A549 (cell line): Measurements from ENCODE around the gene VOPP1. TPM values are rescaled to one million over a fixed set of nuclear protein-coding genes. Genes with fewer than 3 reads are reported as not detected.

Experiments
- ATAC-seq, 2 experiments: fragments of 200-7000 bp in 1 of 2; fragments of >200 bp in 1 of 2; cut with Nextera tagmentation in 1 of 2; cut with Tn5 transposase in 1 of 2; 3 replicates each; pipeline versions ENCODE4 v1.8.0 to v1.9.1; 2018 to 2020; ENCODE audit warnings: mild to moderate bottlenecking in 1 of 2, moderate library complexity in 1 of 2
- CTCF ChIA-PET: fragments of 300-600 bp; sonication (Branson Sonifier 250); formaldehyde crosslinking; extraction: SDS; loops from one replicate; lab custom pipeline; 2021; ENCODE audit warnings: antibody characterized with exemption, inconsistent platforms; lab: Yijun Ruan, JAX
- POLR2A ChIA-PET: fragments of 350-600 bp; formaldehyde crosslinking; extraction: SDS; loops from one replicate; lab custom pipeline; 2021; ENCODE audit warnings: antibody characterized with exemption, inconsistent platforms; lab: Yijun Ruan, JAX
- DNase-seq, 2 experiments: peaks; one replicate each; pipeline versions ENCODE4 v3.0.0 to v3.0.0-alpha.2; 2011 to 2016; ENCODE audit warnings: low read depth in 1 of 2, low spot score in 1 of 2
- FAIRE-seq: peaks from 2 replicates; lab custom pipeline; 2011; peaks lifted over from hg19 to GRCh38; lab: Jason Lieb, UNC
- H3K27ac ChIP-seq, 2 experiments: fragments of >200 bp; sonication (Bioruptor Twin); formaldehyde crosslinking; 3 replicates each; pipeline ENCODE4 v1.5.1; 2016 to 2017
- H3K4me1 ChIP-seq: fragments of >200 bp; sonication (Bioruptor Twin); formaldehyde crosslinking; 3 replicates; pipeline ENCODE4 v1.6.1; 2016
- H3K4me2 ChIP-seq: fragments of >200 bp; sonication (Bioruptor Twin); formaldehyde crosslinking; 3 replicates; pipeline ENCODE4 v1.6.1; 2016
- H3K4me3 ChIP-seq: fragments of >200 bp; sonication (Bioruptor Twin); formaldehyde crosslinking; 3 replicates; pipeline ENCODE4 v1.5.1; 2016
- H3K9me3 ChIP-seq: fragments of >200 bp; sonication (Bioruptor Twin); formaldehyde crosslinking; 3 replicates; pipeline ENCODE4 v1.6.1; 2016
- BHLHE40 ChIP-seq: IDR thresholded peaks from 2 replicates; pipeline ENCODE4 v1.6.1; 2012; ENCODE audit warnings: low read depth, low read length, inconsistent platforms
- CBX2 ChIP-seq: fragments of 200-600 bp; sonication (generic); IDR thresholded peaks from 2 replicates; pipeline ENCODE4 v1.6.1; 2016; ENCODE audit warnings: low read depth, mild to moderate bottlenecking, borderline replicate concordance
- CBX8 ChIP-seq: fragments of 200-600 bp; sonication (generic); IDR thresholded peaks from 2 replicates; pipeline ENCODE4 v1.6.1; 2016
- EHF ChIP-seq: fragments of 250-450 bp; sonication (Bioruptor Pico); IDR thresholded peaks from 2 replicates; pipeline ENCODE4 v1.5.0; 2020; ENCODE audit warnings: mild to moderate bottlenecking
- EP300 ChIP-seq, 2 experiments: fragments of >200 bp; sonication (Bioruptor Twin); formaldehyde crosslinking; IDR thresholded peaks; 2 replicates in 1 of 2; 3 replicates in 1 of 2; pipeline ENCODE4 v1.6.1; 2016 to 2017
- ESRRA ChIP-seq: fragments of 150-350 bp; IDR thresholded peaks from 2 replicates; pipeline ENCODE4 v1.6.1; 2014; ENCODE audit warnings: mild to moderate bottlenecking, low read length, borderline replicate concordance
- FOSB ChIP-seq: fragments of 250-450 bp; sonication (Bioruptor Pico); IDR thresholded peaks from 2 replicates; pipeline ENCODE4 v1.5.0; 2020; ENCODE audit warnings: mild to moderate bottlenecking, moderate library complexity
- JUN ChIP-seq, 2 experiments: fragments of >200 bp; sonication (Bioruptor Twin); formaldehyde crosslinking; IDR thresholded peaks; 2 replicates in 1 of 2; 3 replicates in 1 of 2; pipeline ENCODE4 v1.6.1; 2016 to 2017
- JUNB ChIP-seq: fragments of >200 bp; sonication (Bioruptor Twin); formaldehyde crosslinking; IDR thresholded peaks from 2 replicates; pipeline ENCODE4 v1.6.1; 2016
- MAFK ChIP-seq: fragments of 450-650 bp; IDR thresholded peaks from 2 replicates; pipeline ENCODE4 v1.6.1; 2014; ENCODE audit not compliant: partially characterized antibody
- NFE2L2 ChIP-seq: fragments of 150-350 bp; conservative IDR thresholded peaks from 2 replicates; pipeline ENCODE4 v1.6.1; 2014; ENCODE audit warnings: low read length
- NPAS2 ChIP-seq: fragments of 250-450 bp; sonication (Bioruptor Pico); IDR thresholded peaks from 2 replicates; pipeline ENCODE4 v1.8.0; 2022; ENCODE audit warnings: mild to moderate bottlenecking, moderate library complexity, borderline replicate concordance
- PHF8 ChIP-seq: fragments of 200-600 bp; sonication (generic); IDR thresholded peaks from 2 replicates; pipeline ENCODE4 v1.6.1; 2016; ENCODE audit warnings: low read depth, mild to moderate bottlenecking, antibody characterized with exemption, moderate library complexity, borderline replicate concordance
- POLR2AphosphoS2 ChIP-seq: conservative IDR thresholded peaks from 2 replicates; pipeline ENCODE4 v1.6.1; 2012; ENCODE audit warnings: low read length, improper control_type of control experiment, inconsistent platforms
- RAD21 ChIP-seq, 2 experiments: fragments of >200 bp in 1 of 2; sonication (Bioruptor Twin) in 1 of 2; formaldehyde crosslinking in 1 of 2; IDR thresholded peaks in 1 of 2; conservative IDR thresholded peaks in 1 of 2; 2 replicates in 1 of 2; 3 replicates in 1 of 2; pipeline ENCODE4 v1.6.1; 2012 to 2018; ENCODE audit warnings: inconsistent platforms in 1 of 2
- RARB ChIP-seq: fragments of 250-450 bp; sonication (Bioruptor Pico); IDR thresholded peaks from 2 replicates; pipeline ENCODE4 v1.8.0; 2021; ENCODE audit warnings: mild to moderate bottlenecking, moderate library complexity
- RFX5 ChIP-seq: fragments of 450-650 bp; IDR thresholded peaks from 2 replicates; pipeline ENCODE4 v1.7.1; 2014; ENCODE audit warnings: antibody characterized with exemption, mild to moderate bottlenecking, moderate library complexity
- SREBF2 ChIP-seq: fragments of 450-650 bp; IDR thresholded peaks from 2 replicates; pipeline ENCODE4 v1.6.1; 2014; ENCODE audit warnings: mild to moderate bottlenecking, moderate library complexity
- TFCP2L1 ChIP-seq: fragments of 250-450 bp; sonication (Bioruptor Pico); IDR thresholded peaks from 2 replicates; pipeline ENCODE4 v1.5.0; 2021; ENCODE audit warnings: mild to moderate bottlenecking
- ZNF302 ChIP-seq: fragments of 250-450 bp; sonication (Bioruptor Pico); IDR thresholded peaks from 2 replicates; pipeline ENCODE4 v1.9.0; 2021; ENCODE audit warnings: inconsistent platforms, mild to moderate bottlenecking, moderate library complexity
- WGBS: methylation state at CpG from one replicate; pipeline ENCODE4 v1.1.6; 2017; ENCODE audit errors: missing lambda C conversion rate; 5-methylcytosine and 5-hydroxymethylcytosine counted together
- polyA plus RNA-seq, 4 experiments: library from polyadenylated mRNA; depleted of rRNA in 3 of 4; stranded (reverse); fragments of >200 nt; fragmentation: RNase III in 1 of 4; extraction: RNeasy Plus Mini Kit Qiagen cat#74134 plus additional on column Dnase treatment in 1 of 4; gene quantifications; 2 replicates in 3 of 4; 3 replicates in 1 of 4; pipeline ENCODE4 v1.2.3, GENCODE V29; 2011 to 2017
- TF ChIP-seq, protein P1 (sequence below): IDR thresholded peaks from 2 replicates; pipeline ENCODE4 v1.6.1; 2012; ENCODE audit warnings: low read depth, borderline replicate concordance
- TF ChIP-seq, protein P2 (sequence below): IDR thresholded peaks from 2 replicates; pipeline ENCODE4 v1.6.1; 2012
- TF ChIP-seq, protein P3 (sequence below): fragments of 250-450 bp; sonication (Bioruptor Pico); IDR thresholded peaks from 2 replicates; pipeline ENCODE4 v1.5.0; 2020; ENCODE audit warnings: low read depth, mild to moderate bottlenecking, moderate library complexity
- TF ChIP-seq, protein P4 (sequence below): fragments of 200-600 bp; sonication (generic); IDR thresholded peaks from 2 replicates; pipeline ENCODE4 v1.6.1; 2016; ENCODE audit warnings: antibody characterized with exemption, mild to moderate bottlenecking, moderate library complexity

VOPP1 gene
- polyA plus RNA-seq, 2 of the 4 experiments (the other 2 are of a cell fraction): 68.1 to 73.4 TPM

DNA sequence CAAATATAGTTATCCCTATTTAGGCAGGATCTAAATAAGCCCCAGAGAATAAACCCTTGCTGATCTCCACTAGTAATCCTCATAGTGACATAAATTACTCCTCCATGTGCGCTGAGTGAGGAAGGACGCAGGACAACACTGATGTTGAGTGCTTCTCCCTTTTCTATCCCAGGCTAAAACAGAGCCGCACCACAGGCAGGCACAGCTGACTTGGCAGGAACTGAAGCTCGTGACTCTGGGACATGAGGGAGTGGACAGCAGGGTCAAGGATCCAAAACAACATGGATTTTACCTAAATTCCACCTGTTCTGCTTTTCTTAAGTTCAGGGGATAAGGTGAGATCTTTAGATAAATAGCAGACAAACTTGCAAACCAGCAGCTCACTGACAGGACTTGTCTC, 46.0 kb downstream of the VOPP1 start:
- no peak overlapping the region for H3K4me3 ChIP-seq
- CTCF ChIA-PET: no interaction called here
- H3K4me2 ChIP-seq: no peak overlapping the region
- no peak for TF ChIP-seq ESRRA
- no peak for TF ChIP-seq RAD21 (conservative IDR thresholded peaks at IDR 0.05 in 1 of 2, IDR thresholded peaks at IDR 0.05 in 1 of 2)
- no peak for TF ChIP-seq EHF (CRISPR knock-in tag)
- no peak for TF ChIP-seq FOSB
- TF ChIP-seq TFCP2L1 (CRISPR knock-in tag): no peak
- no peak for TF ChIP-seq EP300 (IDR thresholded peaks at IDR 0.05)
- TF ChIP-seq, protein P1, sequence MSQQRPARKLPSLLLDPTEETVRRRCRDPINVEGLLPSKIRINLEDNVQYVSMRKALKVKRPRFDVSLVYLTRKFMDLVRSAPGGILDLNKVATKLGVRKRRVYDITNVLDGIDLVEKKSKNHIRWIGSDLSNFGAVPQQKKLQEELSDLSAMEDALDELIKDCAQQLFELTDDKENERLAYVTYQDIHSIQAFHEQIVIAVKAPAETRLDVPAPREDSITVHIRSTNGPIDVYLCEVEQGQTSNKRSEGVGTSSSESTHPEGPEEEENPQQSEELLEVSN: no peak
- TF ChIP-seq CBX2: no peak
- TF ChIP-seq MAFK: no peak
- TF ChIP-seq JUN (IDR thresholded peaks at IDR 0.05): no peak
- no peak for TF ChIP-seq RFX5
- no peak for TF ChIP-seq ZNF302 (CRISPR knock-in tag)
- TF ChIP-seq POLR2AphosphoS2: no peak
- TF ChIP-seq NFE2L2: no peak
- TF ChIP-seq JUNB: no peak
- no peak for TF ChIP-seq SREBF2
- no peak for TF ChIP-seq PHF8
- TF ChIP-seq NPAS2 (CRISPR knock-in tag): no peak
- TF ChIP-seq CBX8: no peak
- TF ChIP-seq, protein P2, sequence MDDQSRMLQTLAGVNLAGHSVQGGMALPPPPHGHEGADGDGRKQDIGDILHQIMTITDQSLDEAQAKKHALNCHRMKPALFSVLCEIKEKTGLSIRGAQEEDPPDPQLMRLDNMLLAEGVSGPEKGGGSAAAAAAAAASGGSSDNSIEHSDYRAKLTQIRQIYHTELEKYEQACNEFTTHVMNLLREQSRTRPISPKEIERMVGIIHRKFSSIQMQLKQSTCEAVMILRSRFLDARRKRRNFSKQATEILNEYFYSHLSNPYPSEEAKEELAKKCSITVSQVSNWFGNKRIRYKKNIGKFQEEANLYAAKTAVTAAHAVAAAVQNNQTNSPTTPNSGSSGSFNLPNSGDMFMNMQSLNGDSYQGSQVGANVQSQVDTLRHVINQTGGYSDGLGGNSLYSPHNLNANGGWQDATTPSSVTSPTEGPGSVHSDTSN: no peak
- no peak overlapping the region for H3K27ac ChIP-seq
- FAIRE-seq (no peak), ATAC-seq (no peak), DNase-seq (no peak)
- H3K4me1 ChIP-seq: no peaks in the 10 kb centered on the region
- H3K9me3 ChIP-seq: no peaks in the 10 kb centered on the region
- 95% methylated on average over 4 of the region's 4 CpGs for WGBS
- POLR2A ChIA-PET: no interaction called here

DNA sequence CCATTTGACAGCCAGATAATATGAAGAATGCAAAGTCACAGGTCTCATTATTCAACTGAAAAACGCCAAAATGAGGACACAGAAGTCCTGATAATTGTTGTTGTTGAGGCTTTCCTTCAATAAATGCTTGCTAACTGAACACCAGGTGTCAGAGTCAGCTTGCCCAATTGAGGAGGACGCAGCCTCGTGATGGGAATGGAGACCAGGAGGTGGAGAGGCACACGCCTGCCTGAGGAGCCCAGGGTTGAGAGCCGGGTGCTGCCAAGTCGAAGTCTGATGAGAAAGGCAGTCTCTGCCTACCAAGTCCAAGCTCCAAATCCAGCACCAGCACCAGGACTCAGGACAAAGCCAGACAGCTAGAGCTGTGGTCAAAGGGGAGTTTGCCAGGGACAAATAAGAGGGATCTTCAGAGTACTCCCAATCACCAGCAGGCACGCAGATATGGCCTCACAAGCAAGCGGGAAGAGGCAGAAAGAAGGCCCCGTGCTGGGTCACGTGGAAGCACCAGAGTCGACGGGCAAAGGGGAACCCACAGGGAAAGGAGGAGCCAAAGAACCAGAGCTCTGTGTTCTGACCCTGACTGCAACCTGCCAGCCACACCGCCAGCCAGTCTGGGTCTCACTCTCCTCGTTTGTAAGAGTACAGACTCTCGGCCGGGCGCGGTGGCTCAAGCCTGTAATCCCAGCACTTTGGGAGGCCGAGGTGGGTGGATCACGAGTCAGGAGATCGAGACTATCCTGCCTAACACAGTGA, 47.6 kb downstream of the VOPP1 start:
- H3K4me3 ChIP-seq: no peak overlapping the region
- ATAC-seq: no peak; a peak in 1 of 6 replicates
- 94% methylated on average over 21 of the region's 21 CpGs for WGBS
- TF ChIP-seq RARB (no peak), NPAS2 (CRISPR knock-in tag) (no peak), BHLHE40 (no peak), ESRRA (no peak), ZNF302 (CRISPR knock-in tag) (no peak), JUNB (no peak)
- TF ChIP-seq, protein P3, sequence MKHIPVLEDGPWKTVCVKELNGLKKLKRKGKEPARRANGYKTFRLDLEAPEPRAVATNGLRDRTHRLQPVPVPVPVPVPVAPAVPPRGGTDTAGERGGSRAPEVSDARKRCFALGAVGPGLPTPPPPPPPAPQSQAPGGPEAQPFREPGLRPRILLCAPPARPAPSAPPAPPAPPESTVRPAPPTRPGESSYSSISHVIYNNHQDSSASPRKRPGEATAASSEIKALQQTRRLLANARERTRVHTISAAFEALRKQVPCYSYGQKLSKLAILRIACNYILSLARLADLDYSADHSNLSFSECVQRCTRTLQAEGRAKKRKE (CRISPR knock-in tag): no peak
- TF ChIP-seq, protein P4, sequence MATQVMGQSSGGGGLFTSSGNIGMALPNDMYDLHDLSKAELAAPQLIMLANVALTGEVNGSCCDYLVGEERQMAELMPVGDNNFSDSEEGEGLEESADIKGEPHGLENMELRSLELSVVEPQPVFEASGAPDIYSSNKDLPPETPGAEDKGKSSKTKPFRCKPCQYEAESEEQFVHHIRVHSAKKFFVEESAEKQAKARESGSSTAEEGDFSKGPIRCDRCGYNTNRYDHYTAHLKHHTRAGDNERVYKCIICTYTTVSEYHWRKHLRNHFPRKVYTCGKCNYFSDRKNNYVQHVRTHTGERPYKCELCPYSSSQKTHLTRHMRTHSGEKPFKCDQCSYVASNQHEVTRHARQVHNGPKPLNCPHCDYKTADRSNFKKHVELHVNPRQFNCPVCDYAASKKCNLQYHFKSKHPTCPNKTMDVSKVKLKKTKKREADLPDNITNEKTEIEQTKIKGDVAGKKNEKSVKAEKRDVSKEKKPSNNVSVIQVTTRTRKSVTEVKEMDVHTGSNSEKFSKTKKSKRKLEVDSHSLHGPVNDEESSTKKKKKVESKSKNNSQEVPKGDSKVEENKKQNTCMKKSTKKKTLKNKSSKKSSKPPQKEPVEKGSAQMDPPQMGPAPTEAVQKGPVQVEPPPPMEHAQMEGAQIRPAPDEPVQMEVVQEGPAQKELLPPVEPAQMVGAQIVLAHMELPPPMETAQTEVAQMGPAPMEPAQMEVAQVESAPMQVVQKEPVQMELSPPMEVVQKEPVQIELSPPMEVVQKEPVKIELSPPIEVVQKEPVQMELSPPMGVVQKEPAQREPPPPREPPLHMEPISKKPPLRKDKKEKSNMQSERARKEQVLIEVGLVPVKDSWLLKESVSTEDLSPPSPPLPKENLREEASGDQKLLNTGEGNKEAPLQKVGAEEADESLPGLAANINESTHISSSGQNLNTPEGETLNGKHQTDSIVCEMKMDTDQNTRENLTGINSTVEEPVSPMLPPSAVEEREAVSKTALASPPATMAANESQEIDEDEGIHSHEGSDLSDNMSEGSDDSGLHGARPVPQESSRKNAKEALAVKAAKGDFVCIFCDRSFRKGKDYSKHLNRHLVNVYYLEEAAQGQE: no peak
- TF ChIP-seq, all 56 proteins: peak for 0
- no peak overlapping the region for H3K27ac ChIP-seq
- ChIA-PET CTCF (interaction anchor here (1.1 kb wide), 1 partner anchor 11 kb away, joined by 4 read pairs; no protein-coding TSS in a partner anchor), POLR2A (no interaction called here)
- FAIRE-seq (no peak), DNase-seq (no peak)
- H3K4me1 ChIP-seq: no peaks in the 10 kb centered on the region
- H3K9me3 ChIP-seq: no peaks in the 10 kb centered on the region
- no peak overlapping the region for H3K4me2 ChIP-seq
